H1 (cell line): ENCODE data around the gene C2. TPM values are rescaled to one million over a fixed set of nuclear protein-coding genes. Genes with fewer than 3 reads are reported as not detected.

Experiments
- CTBP2 ChIP-seq: IDR thresholded peaks from 2 replicates; pipeline ENCODE4 v1.7.0; 2011; ENCODE audit warnings: borderline replicate concordance, mild to moderate bottlenecking, moderate library complexity, mixed read lengths, low read length; ENCODE audit not compliant: insufficient read depth, insufficient read length
- KDM5A ChIP-seq: fragments of 200-600 bp; IDR thresholded peaks from 2 replicates; pipeline ENCODE4 v1.7.1; 2012; ENCODE audit warnings: mild to moderate bottlenecking, low read length, inconsistent platforms, mixed read lengths
- NANOG ChIP-seq: IDR thresholded peaks from 2 replicates; pipeline ENCODE4 v1.6.1; 2011; ENCODE audit warnings: low read length, low read depth, mild to moderate bottlenecking, inconsistent platforms; ENCODE audit not compliant: insufficient read depth, poor library complexity, severe bottlenecking
- POLR2AphosphoS5 ChIP-seq: IDR thresholded peaks from 2 replicates; pipeline ENCODE4 v1.6.1; 2011; ENCODE audit warnings: low read depth, low read length
- SP2 ChIP-seq: IDR thresholded peaks from 2 replicates; pipeline ENCODE4 v1.6.1; 2012; ENCODE audit warnings: mild to moderate bottlenecking, low read length, inconsistent platforms
- TAF1 ChIP-seq: IDR thresholded peaks from 2 replicates; pipeline ENCODE4 v1.6.1; 2011; ENCODE audit warnings: mild to moderate bottlenecking, low read depth, low read length
- TCF12 ChIP-seq: IDR thresholded peaks from 2 replicates; pipeline ENCODE4 v1.6.1; 2011; ENCODE audit warnings: low read depth, mild to moderate bottlenecking, low read length
- TEAD4 ChIP-seq: IDR thresholded peaks from 2 replicates; pipeline ENCODE4 v1.6.1; 2012; ENCODE audit warnings: low read depth, low read length, inconsistent platforms, mixed read lengths
- polyA plus RNA-seq, 7 experiments: library from polyadenylated mRNA; depleted of rRNA in 3 of 7; stranded (reverse) in 5 of 7; unstranded in 2 of 7; fragments of >200 nt in 5 of 7; fragments of 200-250 nt in 2 of 7; gene quantifications; 1 replicate in 5 of 7; 2 replicates in 1 of 7; 4 replicates in 1 of 7; pipeline versions ENCODE4 v1.2.1 to v1.2.3, GENCODE V29; 2011 to 2013; ENCODE audit warnings: missing spikeins in 2 of 7, mixed read lengths in 2 of 7
- total RNA-seq: library from RNA; stranded (reverse); fragmentation: NEBNext Ultra II Directional; extraction: Animal tissue kit (Norgen Biotek cat#: 25700); gene quantifications from 2 replicates; pipeline ENCODE4 v1.2.1, GENCODE V29; 2021
- TF ChIP-seq, protein P1 (sequence below): fragments of 300-600 bp; sonication (generic); IDR thresholded peaks from 2 replicates; pipeline ENCODE4 v1.7.1; 2012; ENCODE audit warnings: low read length, moderate library complexity, mild to moderate bottlenecking, inconsistent platforms; ENCODE audit not compliant: insufficient replicate concordance

C2 gene
- total and polyA plus RNA-seq, 2 of the 8 experiments (the other 6 are each of a cell fraction or from before 2014, with no cell fraction given): 0.26 to 0.38 TPM

DNA sequence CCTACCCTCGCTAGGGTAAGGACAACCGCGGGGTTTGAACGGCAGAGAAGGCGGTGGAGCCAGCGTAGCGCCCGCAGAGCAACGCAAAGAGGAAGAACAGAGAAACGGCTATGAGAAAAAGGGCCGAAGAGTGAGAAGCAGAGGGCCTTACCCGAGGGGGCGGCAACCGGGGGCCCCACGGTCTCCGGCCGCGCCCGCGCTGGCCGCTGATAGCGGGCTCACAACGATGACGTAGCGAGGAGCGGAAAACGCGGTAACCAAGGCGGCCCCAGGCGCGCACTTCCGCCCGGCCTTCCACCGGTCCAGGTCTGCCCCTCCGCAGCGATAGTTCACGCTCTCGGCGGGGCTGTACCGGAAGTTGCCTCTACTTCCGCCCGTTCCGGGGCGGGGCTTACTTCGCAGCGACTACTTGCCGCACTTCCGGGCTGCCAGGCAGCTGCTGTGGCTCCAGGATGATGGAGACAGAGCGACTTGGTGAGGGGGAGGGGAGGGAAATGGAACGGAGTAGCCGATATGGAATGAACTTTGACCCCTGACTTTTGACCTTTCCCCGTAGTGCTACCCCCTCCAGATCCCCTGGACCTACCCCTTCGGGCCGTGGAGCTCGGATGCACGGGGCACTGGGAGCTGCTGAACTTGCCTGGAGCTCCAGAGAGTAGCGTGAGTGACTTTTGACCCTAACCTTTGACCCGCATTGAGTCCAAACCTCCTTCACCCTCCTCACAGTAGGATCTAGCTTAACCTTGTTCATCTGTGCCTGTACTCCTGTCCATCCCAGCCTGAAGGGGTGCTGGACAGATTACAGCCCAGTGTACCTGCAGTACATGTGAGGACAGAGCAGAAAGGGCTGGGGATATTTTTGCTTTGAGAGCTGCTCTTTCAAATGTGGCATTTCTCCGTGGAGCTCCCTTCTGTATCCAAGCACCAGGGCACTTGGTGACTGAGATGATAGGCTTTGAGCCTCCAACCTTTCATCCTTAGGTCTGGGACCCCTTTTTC lies 31.5 kb downstream of the C2 start, which contains the start of the genes NELFE and SKIC2 (continued):
- TF ChIP-seq, protein P1, sequence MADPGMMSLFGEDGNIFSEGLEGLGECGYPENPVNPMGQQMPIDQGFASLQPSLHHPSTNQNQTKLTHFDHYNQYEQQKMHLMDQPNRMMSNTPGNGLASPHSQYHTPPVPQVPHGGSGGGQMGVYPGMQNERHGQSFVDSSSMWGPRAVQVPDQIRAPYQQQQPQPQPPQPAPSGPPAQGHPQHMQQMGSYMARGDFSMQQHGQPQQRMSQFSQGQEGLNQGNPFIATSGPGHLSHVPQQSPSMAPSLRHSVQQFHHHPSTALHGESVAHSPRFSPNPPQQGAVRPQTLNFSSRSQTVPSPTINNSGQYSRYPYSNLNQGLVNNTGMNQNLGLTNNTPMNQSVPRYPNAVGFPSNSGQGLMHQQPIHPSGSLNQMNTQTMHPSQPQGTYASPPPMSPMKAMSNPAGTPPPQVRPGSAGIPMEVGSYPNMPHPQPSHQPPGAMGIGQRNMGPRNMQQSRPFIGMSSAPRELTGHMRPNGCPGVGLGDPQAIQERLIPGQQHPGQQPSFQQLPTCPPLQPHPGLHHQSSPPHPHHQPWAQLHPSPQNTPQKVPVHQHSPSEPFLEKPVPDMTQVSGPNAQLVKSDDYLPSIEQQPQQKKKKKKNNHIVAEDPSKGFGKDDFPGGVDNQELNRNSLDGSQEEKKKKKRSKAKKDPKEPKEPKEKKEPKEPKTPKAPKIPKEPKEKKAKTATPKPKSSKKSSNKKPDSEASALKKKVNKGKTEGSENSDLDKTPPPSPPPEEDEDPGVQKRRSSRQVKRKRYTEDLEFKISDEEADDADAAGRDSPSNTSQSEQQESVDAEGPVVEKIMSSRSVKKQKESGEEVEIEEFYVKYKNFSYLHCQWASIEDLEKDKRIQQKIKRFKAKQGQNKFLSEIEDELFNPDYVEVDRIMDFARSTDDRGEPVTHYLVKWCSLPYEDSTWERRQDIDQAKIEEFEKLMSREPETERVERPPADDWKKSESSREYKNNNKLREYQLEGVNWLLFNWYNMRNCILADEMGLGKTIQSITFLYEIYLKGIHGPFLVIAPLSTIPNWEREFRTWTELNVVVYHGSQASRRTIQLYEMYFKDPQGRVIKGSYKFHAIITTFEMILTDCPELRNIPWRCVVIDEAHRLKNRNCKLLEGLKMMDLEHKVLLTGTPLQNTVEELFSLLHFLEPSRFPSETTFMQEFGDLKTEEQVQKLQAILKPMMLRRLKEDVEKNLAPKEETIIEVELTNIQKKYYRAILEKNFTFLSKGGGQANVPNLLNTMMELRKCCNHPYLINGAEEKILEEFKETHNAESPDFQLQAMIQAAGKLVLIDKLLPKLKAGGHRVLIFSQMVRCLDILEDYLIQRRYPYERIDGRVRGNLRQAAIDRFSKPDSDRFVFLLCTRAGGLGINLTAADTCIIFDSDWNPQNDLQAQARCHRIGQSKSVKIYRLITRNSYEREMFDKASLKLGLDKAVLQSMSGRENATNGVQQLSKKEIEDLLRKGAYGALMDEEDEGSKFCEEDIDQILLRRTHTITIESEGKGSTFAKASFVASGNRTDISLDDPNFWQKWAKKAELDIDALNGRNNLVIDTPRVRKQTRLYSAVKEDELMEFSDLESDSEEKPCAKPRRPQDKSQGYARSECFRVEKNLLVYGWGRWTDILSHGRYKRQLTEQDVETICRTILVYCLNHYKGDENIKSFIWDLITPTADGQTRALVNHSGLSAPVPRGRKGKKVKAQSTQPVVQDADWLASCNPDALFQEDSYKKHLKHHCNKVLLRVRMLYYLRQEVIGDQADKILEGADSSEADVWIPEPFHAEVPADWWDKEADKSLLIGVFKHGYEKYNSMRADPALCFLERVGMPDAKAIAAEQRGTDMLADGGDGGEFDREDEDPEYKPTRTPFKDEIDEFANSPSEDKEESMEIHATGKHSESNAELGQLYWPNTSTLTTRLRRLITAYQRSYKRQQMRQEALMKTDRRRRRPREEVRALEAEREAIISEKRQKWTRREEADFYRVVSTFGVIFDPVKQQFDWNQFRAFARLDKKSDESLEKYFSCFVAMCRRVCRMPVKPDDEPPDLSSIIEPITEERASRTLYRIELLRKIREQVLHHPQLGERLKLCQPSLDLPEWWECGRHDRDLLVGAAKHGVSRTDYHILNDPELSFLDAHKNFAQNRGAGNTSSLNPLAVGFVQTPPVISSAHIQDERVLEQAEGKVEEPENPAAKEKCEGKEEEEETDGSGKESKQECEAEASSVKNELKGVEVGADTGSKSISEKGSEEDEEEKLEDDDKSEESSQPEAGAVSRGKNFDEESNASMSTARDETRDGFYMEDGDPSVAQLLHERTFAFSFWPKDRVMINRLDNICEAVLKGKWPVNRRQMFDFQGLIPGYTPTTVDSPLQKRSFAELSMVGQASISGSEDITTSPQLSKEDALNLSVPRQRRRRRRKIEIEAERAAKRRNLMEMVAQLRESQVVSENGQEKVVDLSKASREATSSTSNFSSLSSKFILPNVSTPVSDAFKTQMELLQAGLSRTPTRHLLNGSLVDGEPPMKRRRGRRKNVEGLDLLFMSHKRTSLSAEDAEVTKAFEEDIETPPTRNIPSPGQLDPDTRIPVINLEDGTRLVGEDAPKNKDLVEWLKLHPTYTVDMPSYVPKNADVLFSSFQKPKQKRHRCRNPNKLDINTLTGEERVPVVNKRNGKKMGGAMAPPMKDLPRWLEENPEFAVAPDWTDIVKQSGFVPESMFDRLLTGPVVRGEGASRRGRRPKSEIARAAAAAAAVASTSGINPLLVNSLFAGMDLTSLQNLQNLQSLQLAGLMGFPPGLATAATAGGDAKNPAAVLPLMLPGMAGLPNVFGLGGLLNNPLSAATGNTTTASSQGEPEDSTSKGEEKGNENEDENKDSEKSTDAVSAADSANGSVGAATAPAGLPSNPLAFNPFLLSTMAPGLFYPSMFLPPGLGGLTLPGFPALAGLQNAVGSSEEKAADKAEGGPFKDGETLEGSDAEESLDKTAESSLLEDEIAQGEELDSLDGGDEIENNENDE: no peak
- TF ChIP-seq KDM5A: peak; percentile 70
- TF ChIP-seq CTBP2: no peak
- peak; percentile 76 for TF ChIP-seq TAF1
- no peak for TF ChIP-seq NANOG
- TF ChIP-seq TEAD4: no peak
- no peak for TF ChIP-seq POLR2AphosphoS5
- TF ChIP-seq TCF12: 0 out of 2 replicates have a peak, but pooled peaks have one; percentile 65
- TF ChIP-seq SP2: no peak
